Central memory CD8-positive, alpha-beta T cell (primary cell): Measurements from ENCODE around the gene IPO11.
"Not testable (repeated sequence)": the region's sequence is repeated elsewhere in the genome, so short reads cannot be mapped to it uniquely, and the experiment has no call there.

Experiments used
- ATAC-seq: fragments of 150-1000 bp; cut with Tn5 transposase; replicated peaks from 2 replicates; pipeline ENCODE4 v1.10.0; 2022; ENCODE audit warnings: mild to moderate bottlenecking, moderate FRiP score, moderate number of reproducible peaks; ENCODE audit not compliant: poor library complexity, severe bottlenecking; ENCODE audit errors: extremely low read depth
- DNase-seq, 2 donors: peaks; one replicate each; pipeline ENCODE4 v3.0.0; 2021; ENCODE audit warnings: low spot score in 2 of 2
- H3K27ac Mint-ChIP-seq: one replicate; pipeline ENCODE4 v1.8.0; 2022; ENCODE audit warnings: low read depth, mild to moderate bottlenecking, moderate library complexity, mixed read lengths
- H3K27me3 Mint-ChIP-seq: one replicate; pipeline ENCODE4 v1.8.0; 2022; ENCODE audit warnings: mixed read lengths
- H3K36me3 Mint-ChIP-seq: one replicate; pipeline ENCODE4 v1.8.0; 2022; ENCODE audit warnings: mild to moderate bottlenecking, moderate library complexity, mixed read lengths; ENCODE audit not compliant: insufficient read depth
- H3K4me1 Mint-ChIP-seq: one replicate; pipeline ENCODE4 v1.8.0; 2022; ENCODE audit warnings: mixed read lengths
- H3K4me3 Mint-ChIP-seq: one replicate; pipeline ENCODE4 v1.8.0; 2022; ENCODE audit warnings: mild to moderate bottlenecking, moderate library complexity, mixed read lengths
- H3K9me3 Mint-ChIP-seq: one replicate; pipeline ENCODE4 v1.8.0; 2022; ENCODE audit warnings: mixed read lengths

IPO11 gene

GRCh38 chr5:62650197-62650596, 237.6 kb downstream of the IPO11 start:
- Mint-ChIP-seq H3K4me1 (no peaks in the 10 kb centered on the region), H3K27ac (no peak overlapping the region)

DNA sequence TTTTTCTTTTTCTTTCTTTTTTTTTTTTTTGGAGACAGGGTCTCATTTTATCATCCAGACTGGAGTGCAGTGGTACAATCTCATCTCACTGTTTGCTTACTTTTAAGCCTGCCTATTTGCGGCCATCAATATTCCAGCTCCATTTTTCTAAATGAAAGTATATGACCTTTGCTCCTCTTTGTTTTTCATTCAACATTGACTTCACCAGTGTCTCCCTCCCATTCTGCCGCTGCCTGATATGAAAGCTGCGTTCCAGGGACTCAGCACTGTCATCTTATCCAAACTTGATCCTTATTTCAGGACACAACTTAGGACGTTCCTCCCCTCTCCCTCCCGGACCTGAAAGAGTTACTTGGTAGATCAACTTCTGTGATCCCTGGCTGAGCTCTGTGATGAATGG, 239.7 kb downstream of the IPO11 start:
- Mint-ChIP-seq H3K27me3 (no peaks in the 10 kb centered on the region), H3K9me3 (no peaks in the 10 kb centered on the region), H3K4me1 (no peaks in the 10 kb centered on the region), H3K27ac (no peak overlapping the region), H3K36me3 (peaks cover 3% of the 10 kb centered on the region), H3K4me3 (no peak overlapping the region)
- no peak for ATAC-seq
- no peak for DNase-seq

More at GRCh38 chr5:62650197-62650596, 237.6 kb downstream of the IPO11 start:
- ATAC-seq (no peak), DNase-seq (no peak)
- H3K4me3 Mint-ChIP-seq, result no peak overlapping the region
- no peaks in the 10 kb centered on the region for H3K9me3 Mint-ChIP-seq
- H3K36me3 Mint-ChIP-seq, result peaks cover 3% of the 10 kb centered on the region
- no peaks in the 10 kb centered on the region for H3K27me3 Mint-ChIP-seq

DNA sequence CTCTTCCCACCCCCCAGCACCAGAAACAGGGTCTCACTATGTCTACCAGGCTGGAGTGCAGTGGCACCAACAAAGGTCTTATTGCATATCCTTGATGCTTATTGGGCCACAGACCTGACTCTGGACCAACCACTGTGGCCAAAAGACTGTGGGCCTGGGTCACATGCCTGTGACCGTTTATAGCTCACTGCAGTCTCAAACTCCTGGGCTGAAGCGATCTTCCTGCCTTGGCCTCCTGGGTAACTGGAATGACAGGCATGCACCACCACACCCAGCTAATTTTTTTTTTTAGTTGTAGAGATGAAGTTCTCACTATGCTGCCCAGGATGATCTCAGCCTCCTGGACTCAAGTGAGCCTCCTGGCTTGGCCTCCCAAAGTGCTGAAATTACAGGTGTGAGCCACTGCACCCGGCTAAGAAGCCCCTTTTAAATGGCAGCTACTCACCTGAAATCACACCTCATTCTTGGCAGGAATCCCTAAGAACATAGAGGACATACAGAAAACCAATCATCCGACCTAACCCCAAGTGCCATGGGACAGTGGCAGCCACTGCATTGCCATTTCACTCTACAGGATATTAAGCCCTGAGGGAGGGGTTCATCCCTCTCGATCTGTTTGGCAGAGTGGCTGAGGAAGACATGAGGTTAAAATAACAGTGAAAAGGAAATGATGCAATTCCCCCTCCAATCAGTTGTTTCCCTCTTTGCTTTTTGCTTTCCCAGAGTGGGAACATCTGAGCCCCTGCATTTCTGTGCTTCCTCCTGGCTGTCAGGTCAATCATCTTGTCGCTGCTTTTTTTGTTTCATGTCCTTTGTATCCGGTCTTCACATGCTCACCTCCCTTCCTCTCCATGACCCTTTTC, 240.7 kb downstream of the IPO11 start:
- peaks cover 3% of the 10 kb centered on the region for H3K36me3 Mint-ChIP-seq
- ATAC-seq (no peak), DNase-seq (no peak)
- H3K4me3 Mint-ChIP-seq, result no peak overlapping the region
- no peaks in the 10 kb centered on the region for H3K27me3 Mint-ChIP-seq
- H3K9me3 Mint-ChIP-seq, result no peaks in the 10 kb centered on the region
- no peak overlapping the region for H3K27ac Mint-ChIP-seq
- H3K4me1 Mint-ChIP-seq, result no peaks in the 10 kb centered on the region

- Mint-ChIP-seq H3K9me3 (no peaks in the 10 kb centered on the region), H3K4me3 (no peak overlapping the region), H3K4me1 (no peaks in the 10 kb centered on the region), H3K27me3 (no peaks in the 10 kb centered on the region), H3K36me3 (peaks cover 3% of the 10 kb centered on the region), H3K27ac (no peak overlapping the region)
- DNase-seq (no peak), ATAC-seq (no peak)
Observed at GRCh38 chr5:62653864-62654575, 241.5 kb downstream of the IPO11 start.

DNA sequence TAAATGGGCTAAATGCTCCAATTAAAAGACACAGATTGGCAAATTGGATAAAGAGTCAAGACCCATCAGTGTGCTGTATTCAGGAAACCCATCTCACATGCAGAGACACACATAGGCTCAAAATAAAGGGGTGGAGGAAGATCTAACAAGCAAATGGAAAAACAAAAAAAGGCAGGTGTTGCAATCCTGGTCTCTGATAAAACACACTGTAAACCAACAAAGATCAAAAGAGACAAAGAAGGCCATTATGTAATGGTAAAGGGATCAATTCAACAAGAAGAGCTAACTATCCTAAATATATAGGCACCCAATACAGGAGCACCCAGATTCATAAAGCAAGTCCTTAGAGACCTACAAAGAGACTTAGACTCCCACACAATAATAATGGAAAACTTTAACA, 245.2 kb downstream of the IPO11 start:
- H3K27ac Mint-ChIP-seq, H3K27me3 Mint-ChIP-seq, H3K4me1 Mint-ChIP-seq, H3K36me3 Mint-ChIP-seq, H3K9me3 Mint-ChIP-seq, ATAC-seq, DNase-seq, H3K4me3 Mint-ChIP-seq: not testable (repeated sequence)

- no peaks in the 10 kb centered on the region for H3K9me3 Mint-ChIP-seq
- H3K27me3 Mint-ChIP-seq, result no peaks in the 10 kb centered on the region
- no peak for ATAC-seq
- no peak overlapping the region for H3K4me3 Mint-ChIP-seq
- H3K36me3 Mint-ChIP-seq, result no peaks in the 10 kb centered on the region
- no peak for DNase-seq
- H3K4me1 Mint-ChIP-seq, result no peaks in the 10 kb centered on the region
- no peak overlapping the region for H3K27ac Mint-ChIP-seq
Observed at GRCh38 chr5:62661126-62661525, 248.6 kb downstream of the IPO11 start.

- Mint-ChIP-seq H3K36me3 (no peaks in the 10 kb centered on the region), H3K4me3 (no peak overlapping the region), H3K27me3 (no peaks in the 10 kb centered on the region), H3K9me3 (no peaks in the 10 kb centered on the region), H3K4me1 (no peaks in the 10 kb centered on the region), H3K27ac (no peak overlapping the region)
- no peak for DNase-seq
- ATAC-seq, result no peak
Observed at GRCh38 chr5:62662521-62662920, 250.0 kb downstream of the IPO11 start.

GRCh38 chr5:62671479-62671878, 258.9 kb downstream of the IPO11 start:
- H3K4me1 Mint-ChIP-seq, result no peaks in the 10 kb centered on the region
- H3K27me3 Mint-ChIP-seq, result no peaks in the 10 kb centered on the region
- H3K36me3 Mint-ChIP-seq, result no peaks in the 10 kb centered on the region
- no peak overlapping the region for H3K27ac Mint-ChIP-seq
- H3K9me3 Mint-ChIP-seq, result peaks cover 7% of the 10 kb centered on the region
- H3K4me3 Mint-ChIP-seq, result no peak overlapping the region
- ATAC-seq, result no peak
- DNase-seq, result no peak

- not testable (repeated sequence) for DNase-seq, H3K27me3 Mint-ChIP-seq, H3K4me1 Mint-ChIP-seq, H3K9me3 Mint-ChIP-seq, H3K36me3 Mint-ChIP-seq, H3K27ac Mint-ChIP-seq, ATAC-seq, H3K4me3 Mint-ChIP-seq
Observed at GRCh38 chr5:62676596-62676995, 264.0 kb downstream of the IPO11 start.
